Endothelial cell of umbilical vein (primary cell): ENCODE results near the gene TENT4A. TPM values are rescaled to one million over a fixed set of nuclear protein-coding genes. Genes with fewer than 3 reads are reported as not detected.

Experiments
- BruUV-seq: library from RNA; stranded (reverse); fragments of 400-500 nt; replicated peaks from 2 replicates; lab custom pipeline; 2021; lab: Mats Ljungman, UMichigan
- CTCF ChIA-PET: fragments of 300-600, 350-600 bp; sonication (Branson Sonifier 250); formaldehyde crosslinking; loops from one replicate; lab custom pipeline; 2021; ENCODE audit warnings: antibody characterized with exemption, inconsistent platforms; lab: Charles Lee
- POLR2A ChIA-PET: fragments of 300-600, 350-600 bp; sonication (Branson Sonifier 250); formaldehyde crosslinking; loops from one replicate; lab custom pipeline; 2021; ENCODE audit warnings: antibody characterized with exemption, inconsistent platforms; lab: Charles Lee
- DNase-seq: peaks from one replicate; pipeline ENCODE4 v3.0.0-alpha.2; 2011; ENCODE audit warnings: low read depth, low spot score
- FAIRE-seq: peaks from 2 replicates; lab custom pipeline; 2011; peaks lifted over from hg19 to GRCh38; lab: Jason Lieb, UNC
- H2AFZ ChIP-seq: 2 replicates; pipeline ENCODE4 v1.6.0; 2012; ENCODE audit warnings: low read depth, low read length, control low read depth, inconsistent platforms
- H3K27ac ChIP-seq: 2 replicates; pipeline ENCODE4 v1.5.1; 2011; ENCODE audit warnings: low read depth, mild to moderate bottlenecking, control low read depth, low read length, moderate library complexity; ENCODE audit not compliant: insufficient read depth
- H3K27me3 ChIP-seq, 2 experiments: 2 replicates each; pipeline versions ENCODE4 v1.6.0 to v1.6.1; 2011; ENCODE audit warnings: low read length in 2 of 2, mixed read lengths in 1 of 2; ENCODE audit not compliant: control insufficient read depth in 2 of 2, insufficient read depth in 2 of 2
- H3K36me3 ChIP-seq, 2 experiments: 2 replicates in 1 of 2; 3 replicates in 1 of 2; pipeline ENCODE4 v1.5.1; 2011; ENCODE audit warnings: low read length in 2 of 2, mild to moderate bottlenecking in 1 of 2, moderate library complexity in 1 of 2; ENCODE audit not compliant: control insufficient read depth in 2 of 2, insufficient read depth in 2 of 2; ENCODE audit errors: extremely low read depth in 1 of 2
- H3K4me1 ChIP-seq: 3 replicates; pipeline ENCODE4 v1.5.1; 2011; ENCODE audit warnings: mild to moderate bottlenecking, low read length; ENCODE audit not compliant: control insufficient read depth, insufficient read depth; ENCODE audit errors: extremely low read depth
- H3K4me2 ChIP-seq: 2 replicates; pipeline ENCODE4 v1.6.1; 2011; ENCODE audit warnings: low read length, control low read depth, mixed read lengths; ENCODE audit not compliant: insufficient read depth
- H3K4me3 ChIP-seq, 3 experiments: fragments of 200-600 bp in 1 of 3; sonication (generic), shearing (Covaris generic) in 1 of 3; replicated peaks in 1 of 3; 2 replicates each; pipeline ENCODE4 v1.5.1; 2011 to 2016; ENCODE audit warnings: control low read depth in 3 of 3, low read length in 3 of 3, mild to moderate bottlenecking in 2 of 3, inconsistent platforms in 1 of 3, low read depth in 1 of 3, moderate library complexity in 1 of 3; ENCODE audit not compliant: insufficient read depth in 1 of 3
- H3K79me2 ChIP-seq: 2 replicates; pipeline ENCODE4 v1.6.0; 2012; ENCODE audit warnings: low read length, inconsistent platforms; ENCODE audit not compliant: control insufficient read depth, insufficient read depth
- H3K9ac ChIP-seq: replicated peaks from 2 replicates; pipeline ENCODE3; 2011; ENCODE audit warnings: low read length, control low read depth; ENCODE audit not compliant: insufficient read depth; ENCODE audit errors: extremely low read depth
- H3K9me1 ChIP-seq: replicated peaks from 3 replicates; pipeline ENCODE4 v1.6.0; 2011; ENCODE audit warnings: mild to moderate bottlenecking, low read length; ENCODE audit not compliant: control insufficient read depth, insufficient read depth; ENCODE audit errors: extremely low read depth
- H3K9me3 ChIP-seq: replicated peaks from 2 replicates; pipeline ENCODE4 v1.5.1; 2012; ENCODE audit warnings: low read length, inconsistent platforms; ENCODE audit not compliant: control insufficient read depth, insufficient read depth
- H4K20me1 ChIP-seq: replicated peaks from 2 replicates; pipeline ENCODE3; 2011; ENCODE audit warnings: mild to moderate bottlenecking, low read length; ENCODE audit not compliant: control insufficient read depth, insufficient read depth; ENCODE audit errors: extremely low read depth
- CTCF ChIP-seq, 2 donors: IDR thresholded peaks; 1 replicate in 1 of 2; 2 replicates in 1 of 2; pipeline ENCODE4 v1.5.1; 2011; ENCODE audit warnings: low read length in 2 of 2, mild to moderate bottlenecking in 2 of 2, moderate library complexity in 2 of 2, control low read depth in 1 of 2, inconsistent platforms in 1 of 2, low read depth in 1 of 2; ENCODE audit not compliant: insufficient read depth in 1 of 2; ENCODE audit errors: extremely low read depth in 1 of 2
- EZH2 ChIP-seq: IDR thresholded peaks from 2 replicates; pipeline ENCODE4 v1.6.1; 2012; ENCODE audit warnings: borderline replicate concordance, low read depth, mild to moderate bottlenecking, moderate library complexity, low read length, inconsistent platforms; ENCODE audit not compliant: severe bottlenecking
- GATA2 ChIP-seq: IDR thresholded peaks from 2 replicates; pipeline ENCODE4 v1.7.0; 2011; ENCODE audit warnings: low read depth, mild to moderate bottlenecking, moderate library complexity, mixed read lengths, low read length; ENCODE audit not compliant: insufficient read length, insufficient read depth
- JUN ChIP-seq: IDR thresholded peaks from 2 replicates; pipeline ENCODE4 v1.6.1; 2011; ENCODE audit warnings: borderline replicate concordance, low read depth; ENCODE audit not compliant: insufficient read length, insufficient read depth
- POLR2A ChIP-seq: IDR thresholded peaks from 2 replicates; pipeline ENCODE4 v1.6.1; 2012; ENCODE audit warnings: low read depth, mild to moderate bottlenecking, control low read depth, low read length
- dilution Hi-C: fragments of 300-500 bp; cut with MboI; formaldehyde crosslinking; loops from one replicate; pipeline ENCODE4 v1.15.0; 2019; ENCODE audit warnings: low sequenced_read_pairs; ENCODE audit not compliant: extremely low pct_ligation_motif_present
- intact Hi-C: fragments of 100-400 bp; cut with micrococcal nuclease; formaldehyde crosslinking; loops from one replicate; pipeline ENCODE4 v1.10.0; 2022
- polyA plus RNA-seq, 4 experiments: library from polyadenylated mRNA; depleted of rRNA in 3 of 4; stranded (reverse) in 3 of 4; unstranded in 1 of 4; fragments of >200 nt; gene quantifications; 2 replicates each; pipeline versions ENCODE4 v1.2.1 to v1.2.3, GENCODE V29; 2011 to 2012; ENCODE audit warnings: missing spikeins in 1 of 4
- total RNA-seq: library from RNA; stranded (reverse); gene quantifications from 2 replicates; pipeline ENCODE4 v1.2.3, GENCODE V29; 2021

The TENT4A gene
- total and polyA plus RNA-seq, 2 donors (not counting 3 experiments of a cell fraction or from before 2014, with no cell fraction given): 10.2 to 35.4 TPM

- Histone ChIP-seq H3K36me3 (no peaks in the 10 kb centered on the region), H3K4me1 (peaks cover 19% of the 10 kb centered on the region), H3K79me2 (peaks cover 25% of the 10 kb centered on the region), H4K20me1 (no peaks in the 10 kb centered on the region), H3K9me3 (no peaks in the 10 kb centered on the region), H3K27ac (peak overlapping the region; percentile 65), H2AFZ (peak overlapping the region; percentile 93), H3K4me3 (peak overlapping the region; percentile 15 to 74 (median 65)), H3K4me2 (peak overlapping the region; percentile 75), H3K27me3 (no peaks in the 10 kb centered on the region), H3K9me1 (no peaks in the 10 kb centered on the region), H3K9ac (peak overlapping the region; percentile 36)
- no peak for FAIRE-seq
- POLR2A ChIA-PET: interaction anchor here (1.8 kb wide), 1 partner anchor 21 kb away, joined by 7 read pairs; no protein-coding TSS in a partner anchor
- no TSS peak for BruUV-seq
- CTCF ChIA-PET: interaction anchor here (1.2 to 2.5 kb wide), 4 partner anchors 18 to 34 kb away, joined by 3 to 14 read pairs (median 6); no protein-coding TSS in a partner anchor
- DNase-seq: no peak
- TF ChIP-seq EZH2 (no peak), GATA2 (no peak), POLR2A (no peak), CTCF (IDR thresholded peaks at IDR 0.05; ENCODE audit: extremely low read depth in 1 of 2, insufficient read depth in 1 of 2, low read depth in 1 of 2, low read length in 2 of 2) (no peak), JUN (no peak)
- intact Hi-C loops (loop anchor here (1.0 to 2.0 kb wide), 4 partner anchors 25 to 1289 kb away; partner anchors contain the start of genes ICE1, NSUN2 and SRD5A1), dilution Hi-C loops (no loop called here)
Observed at GRCh38 chr5:6711409-6712141, 1.7 kb upstream of the TENT4A start.
